Memory B cell (primary cell): ENCODE measurements around the gene HSFX2.
"Not testable (repeated sequence)": the region's sequence is repeated elsewhere in the genome, so short reads cannot be mapped to it uniquely, and the experiment has no call there.

Experiments used
- ATAC-seq: fragments of 150-1000 bp; cut with Tn5 transposase; 2 replicates; pipeline ENCODE4 v1.10.0; 2021; ENCODE audit warnings: low read depth, mild to moderate bottlenecking, moderate library complexity
- DNase-seq, 2 donors: peaks; one replicate each; pipeline ENCODE4 v3.0.0; 2022; ENCODE audit warnings: low spot score in 2 of 2
- H3K27ac Mint-ChIP-seq: one replicate; pipeline ENCODE4 v1.8.0; 2022; ENCODE audit warnings: mild to moderate bottlenecking, moderate library complexity, mixed read lengths
- H3K27me3 Mint-ChIP-seq: one replicate; pipeline ENCODE4 v1.8.0; 2022; ENCODE audit warnings: mixed read lengths
- H3K36me3 Mint-ChIP-seq: one replicate; pipeline ENCODE4 v1.8.0; 2022; ENCODE audit warnings: mild to moderate bottlenecking, mixed read lengths
- H3K4me1 Mint-ChIP-seq: one replicate; pipeline ENCODE4 v1.8.0; 2022; ENCODE audit warnings: mixed read lengths
- H3K4me3 Mint-ChIP-seq: one replicate; pipeline ENCODE4 v1.8.0; 2022; ENCODE audit warnings: mild to moderate bottlenecking, moderate library complexity, mixed read lengths
- H3K9me3 Mint-ChIP-seq: one replicate; pipeline ENCODE4 v1.8.0; 2022; ENCODE audit warnings: mixed read lengths

The HSFX2 gene, protein sequence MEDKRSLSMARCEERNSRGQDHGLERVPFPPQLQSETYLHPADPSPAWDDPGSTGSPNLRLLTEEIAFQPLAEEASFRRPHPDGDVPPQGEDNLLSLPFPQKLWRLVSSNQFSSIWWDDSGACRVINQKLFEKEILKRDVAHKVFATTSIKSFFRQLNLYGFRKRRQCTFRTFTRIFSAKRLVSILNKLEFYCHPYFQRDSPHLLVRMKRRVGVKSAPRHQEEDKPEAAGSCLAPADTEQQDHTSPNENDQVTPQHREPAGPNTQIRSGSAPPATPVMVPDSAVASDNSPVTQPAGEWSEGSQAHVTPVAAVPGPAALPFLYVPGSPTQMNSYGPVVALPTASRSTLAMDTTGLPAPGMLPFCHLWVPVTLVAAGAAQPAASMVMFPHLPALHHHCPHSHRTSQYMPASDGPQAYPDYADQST

DNA sequence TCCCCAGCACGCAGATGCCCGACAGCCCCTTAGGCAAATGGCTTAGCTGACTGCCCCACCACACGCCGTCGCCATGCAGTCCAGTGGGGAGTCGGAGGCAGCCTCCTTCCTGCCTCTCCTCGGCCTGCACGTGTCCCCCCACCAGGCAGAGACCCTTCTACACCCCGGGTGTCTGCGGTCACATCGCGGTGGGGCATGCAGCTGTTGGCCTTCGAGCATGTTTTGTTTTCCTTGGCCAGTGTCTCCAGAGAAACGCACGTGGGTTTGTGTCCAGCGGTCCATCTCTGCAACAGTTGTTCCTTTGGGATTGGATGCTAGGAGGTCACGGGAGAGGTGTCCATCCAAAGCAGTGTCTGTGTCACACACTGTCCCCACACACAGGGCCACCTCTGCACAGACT is at the start of gene HSFX2:
Gene HSFX2, minus strand, starts transcription at position 101 of the 400 bp plus-strand sequence. CDS start 614 bp downstream, outside the sequence.
- not testable (repeated sequence) for DNase-seq, H3K4me1 Mint-ChIP-seq, H3K27ac Mint-ChIP-seq, ATAC-seq, H3K9me3 Mint-ChIP-seq, H3K36me3 Mint-ChIP-seq, H3K27me3 Mint-ChIP-seq, H3K4me3 Mint-ChIP-seq

- H3K27me3 Mint-ChIP-seq = peaks cover 2% of the 10 kb centered on the region
- no peaks in the 10 kb centered on the region for H3K36me3 Mint-ChIP-seq
- DNase-seq (no peak), ATAC-seq (no peak)
- no peak overlapping the region for H3K27ac Mint-ChIP-seq
- no peaks in the 10 kb centered on the region for H3K4me1 Mint-ChIP-seq
- no peaks in the 10 kb centered on the region for H3K9me3 Mint-ChIP-seq
- H3K4me3 Mint-ChIP-seq = no peak overlapping the region
These were observed 48.4 kb upstream of the HSFX2 start for GRCh38 chrX:149643496-149643895.

DNA sequence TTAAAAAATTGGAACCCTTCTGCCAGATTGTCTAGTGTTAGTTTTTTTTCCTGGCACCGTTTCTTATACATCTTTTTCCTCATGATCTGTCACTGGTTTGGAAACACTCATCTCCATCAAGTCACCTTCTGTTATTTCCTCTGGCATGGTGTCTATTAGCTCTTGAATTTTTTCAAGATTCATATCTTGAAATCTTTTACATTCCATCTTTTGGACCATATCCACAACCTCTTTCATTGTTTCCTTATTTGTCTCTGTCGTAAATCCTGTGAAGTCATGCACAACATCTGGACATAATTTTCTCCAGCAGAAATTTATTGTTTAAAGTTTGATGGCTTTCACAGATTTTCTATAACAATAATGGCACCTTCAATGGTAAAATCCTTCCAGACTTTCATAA is 46.7 kb upstream of the HSFX2 start:
- H3K27me3 Mint-ChIP-seq = peaks cover 2% of the 10 kb centered on the region
- DNase-seq (no peak), ATAC-seq (no peak)
- no peaks in the 10 kb centered on the region for H3K36me3 Mint-ChIP-seq
- no peaks in the 10 kb centered on the region for H3K4me1 Mint-ChIP-seq
- H3K27ac Mint-ChIP-seq = no peak overlapping the region
- no peaks in the 10 kb centered on the region for H3K9me3 Mint-ChIP-seq
- H3K4me3 Mint-ChIP-seq = no peak overlapping the region

- Mint-ChIP-seq H3K9me3 (no peaks in the 10 kb centered on the region), H3K27me3 (peaks cover 2% of the 10 kb centered on the region), H3K27ac (no peak overlapping the region), H3K4me3 (no peak overlapping the region), H3K36me3 (no peaks in the 10 kb centered on the region), H3K4me1 (no peaks in the 10 kb centered on the region)
- ATAC-seq = no peak
- DNase-seq = no peak
These were observed 46.3 kb upstream of the HSFX2 start for GRCh38 chrX:149641432-149641831.

DNA sequence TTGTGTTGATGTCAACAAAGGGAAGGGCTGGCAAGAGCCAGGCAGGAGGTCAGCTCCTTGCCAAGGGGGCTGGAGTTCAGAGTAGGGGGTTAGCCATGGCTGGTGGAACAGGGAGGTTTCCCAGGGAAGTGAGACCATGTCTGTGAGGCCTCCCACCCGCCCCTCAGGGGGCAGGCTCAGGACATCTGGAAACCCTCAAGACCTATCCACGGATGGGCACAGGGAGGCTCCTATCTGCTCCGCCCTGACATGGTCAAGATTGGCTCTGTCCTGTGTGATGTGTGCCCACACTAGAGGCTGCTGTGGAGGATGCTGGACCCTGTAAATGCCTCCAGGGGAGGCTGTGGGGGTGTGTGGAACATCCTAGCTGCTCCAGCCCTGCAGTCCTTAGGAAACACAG is 44.5 kb upstream of the HSFX2 start:
- H3K27ac Mint-ChIP-seq = no peak overlapping the region
- no peaks in the 10 kb centered on the region for H3K4me1 Mint-ChIP-seq
- no peak for DNase-seq
- H3K36me3 Mint-ChIP-seq = no peaks in the 10 kb centered on the region
- no peaks in the 10 kb centered on the region for H3K9me3 Mint-ChIP-seq
- H3K27me3 Mint-ChIP-seq = peaks cover 6% of the 10 kb centered on the region
- no peak for ATAC-seq
- no peak overlapping the region for H3K4me3 Mint-ChIP-seq

GRCh38 chrX:149638860-149639259 is 43.7 kb upstream of the HSFX2 start:
- DNase-seq (no peak), ATAC-seq (no peak)
- no peaks in the 10 kb centered on the region for H3K9me3 Mint-ChIP-seq
- no peak overlapping the region for H3K4me3 Mint-ChIP-seq
- H3K36me3 Mint-ChIP-seq = no peaks in the 10 kb centered on the region
- H3K27me3 Mint-ChIP-seq = peaks cover 6% of the 10 kb centered on the region
- no peak overlapping the region for H3K27ac Mint-ChIP-seq
- no peaks in the 10 kb centered on the region for H3K4me1 Mint-ChIP-seq

- Mint-ChIP-seq H3K9me3 (no peaks in the 10 kb centered on the region), H3K36me3 (no peaks in the 10 kb centered on the region), H3K4me3 (no peak overlapping the region), H3K27ac (no peak overlapping the region), H3K4me1 (peaks cover 17% of the 10 kb centered on the region), H3K27me3 (peaks cover 4% of the 10 kb centered on the region)
- ATAC-seq (no peak), DNase-seq (no peak)
These were observed 38.4 kb upstream of the HSFX2 start for GRCh38 chrX:149633511-149633910.

DNA sequence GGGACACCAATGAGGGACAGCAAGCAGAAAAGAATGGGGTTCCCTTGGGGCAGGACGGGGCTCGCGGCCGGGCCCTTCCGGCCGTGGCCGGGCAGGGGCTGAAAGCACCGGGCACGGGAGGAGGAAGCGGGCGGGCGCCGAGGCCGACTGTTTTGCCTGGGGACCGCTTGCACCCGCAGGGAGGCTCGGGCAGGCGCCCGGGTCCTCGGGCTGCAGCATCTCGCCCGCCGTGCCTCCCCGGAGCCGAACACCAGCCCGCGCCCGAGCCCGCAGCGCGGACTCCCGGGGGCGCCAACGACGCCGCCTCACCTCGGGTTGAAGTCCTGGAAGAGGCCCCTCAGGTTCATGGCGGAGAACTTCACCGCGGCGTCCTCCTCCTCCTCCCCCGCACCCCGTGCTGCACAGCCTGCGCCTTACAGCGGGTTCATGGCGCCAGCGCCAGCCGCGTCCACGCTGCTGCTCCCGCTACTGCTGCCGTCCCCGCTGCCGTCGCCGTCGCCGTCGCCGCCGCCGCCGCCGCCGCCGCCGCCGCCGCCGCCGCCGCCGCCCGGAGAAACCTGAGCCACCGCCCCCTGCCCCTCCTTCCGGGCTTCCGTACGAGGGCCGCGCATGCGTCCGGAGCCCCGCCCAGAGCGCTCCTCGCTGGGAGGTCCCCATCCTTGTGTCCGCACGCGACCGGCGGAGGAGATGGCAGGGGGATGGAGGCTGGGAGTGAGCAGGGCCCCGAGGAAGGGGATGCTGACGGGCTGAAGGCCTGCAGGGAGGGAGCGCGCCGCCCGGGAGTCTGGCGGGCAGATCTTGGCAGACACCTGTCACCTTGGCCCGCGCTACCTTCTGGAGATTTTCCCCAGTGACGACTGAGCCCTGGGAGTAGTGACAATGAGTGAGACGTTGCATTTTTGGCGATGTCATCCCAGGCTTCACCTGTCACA is 36.4 kb upstream of the HSFX2 start, which contains the start of gene TMEM185A:
Gene TMEM185A, minus strand, starts transcription at position 559 of the 932 bp plus-strand sequence. Its CDS starts 212 bp downstream, at position 347.
- H3K4me3 Mint-ChIP-seq = peak within 1 kb of the TSS; percentile 95
- no peaks in the 10 kb centered on the region for H3K36me3 Mint-ChIP-seq
- H3K4me1 Mint-ChIP-seq = peaks cover 30% of the 10 kb centered on the region
- no peaks in the 10 kb centered on the region for H3K9me3 Mint-ChIP-seq
- ATAC-seq (peak; percentile 85), DNase-seq (peak; percentile 52 to 54)
- H3K27me3 Mint-ChIP-seq = peaks cover 4% of the 10 kb centered on the region
- H3K27ac Mint-ChIP-seq = peak within 1 kb of the TSS; percentile 69

DNA sequence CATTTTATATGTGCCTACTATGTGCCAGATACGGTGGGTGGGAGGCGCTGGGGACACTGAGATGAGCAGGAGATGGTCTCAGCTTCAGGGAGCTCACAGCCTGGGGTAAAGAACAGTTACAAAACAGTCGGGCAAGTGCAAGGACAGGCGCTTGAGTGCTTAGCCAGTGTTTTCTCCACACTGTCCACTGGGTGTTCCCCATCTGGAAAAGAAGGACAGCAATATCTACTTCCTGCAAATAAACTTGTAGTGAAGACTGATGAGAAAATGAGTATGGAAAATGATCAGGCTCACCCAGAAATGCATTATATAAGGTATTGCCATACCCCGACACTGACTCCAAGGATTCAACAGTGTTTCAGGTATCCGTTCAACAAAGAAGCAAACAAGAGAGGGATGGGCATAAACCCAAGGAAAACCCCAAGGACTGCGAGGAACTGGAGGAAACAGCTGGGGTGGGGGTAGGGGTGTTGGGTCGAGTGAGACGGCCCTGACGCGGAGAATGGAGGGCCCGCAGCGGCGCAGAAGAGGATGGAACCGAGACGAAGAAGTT is 35.6 kb upstream of the HSFX2 start:
- DNase-seq (no peak), ATAC-seq (peak; percentile 12)
- Mint-ChIP-seq H3K9me3 (no peaks in the 10 kb centered on the region), H3K27ac (peak overlapping the region; percentile 69), H3K36me3 (no peaks in the 10 kb centered on the region), H3K4me1 (peaks cover 34% of the 10 kb centered on the region), H3K27me3 (peaks cover 4% of the 10 kb centered on the region), H3K4me3 (peak overlapping the region; percentile 95)

GRCh38 chrX:149629730-149630387 is 34.7 kb upstream of the HSFX2 start:
- Mint-ChIP-seq H3K27me3 (no peaks in the 10 kb centered on the region), H3K4me3 (peak overlapping the region; percentile 95), H3K36me3 (no peaks in the 10 kb centered on the region), H3K27ac (no peak overlapping the region), H3K9me3 (no peaks in the 10 kb centered on the region), H3K4me1 (peaks cover 36% of the 10 kb centered on the region)
- ATAC-seq (no peak), DNase-seq (no peak)

GRCh38 chrX:149628768-149629167 is 33.7 kb upstream of the HSFX2 start:
- no peaks in the 10 kb centered on the region for H3K27me3 Mint-ChIP-seq
- peaks cover 41% of the 10 kb centered on the region for H3K4me1 Mint-ChIP-seq
- H3K4me3 Mint-ChIP-seq = no peak overlapping the region

GRCh38 chrX:149628280-149628679 is 33.2 kb upstream of the HSFX2 start:
- ATAC-seq (no peak), DNase-seq (no peak)
- Mint-ChIP-seq H3K36me3 (no peaks in the 10 kb centered on the region), H3K4me1 (peaks cover 41% of the 10 kb centered on the region), H3K9me3 (no peaks in the 10 kb centered on the region), H3K27ac (no peak overlapping the region), H3K4me3 (no peak overlapping the region), H3K27me3 (no peaks in the 10 kb centered on the region)

More at GRCh38 chrX:149628768-149629167, 33.7 kb upstream of the HSFX2 start:
- Mint-ChIP-seq H3K27ac (no peak overlapping the region), H3K9me3 (no peaks in the 10 kb centered on the region), H3K36me3 (no peaks in the 10 kb centered on the region)
- DNase-seq = no peak
- no peak for ATAC-seq

DNA sequence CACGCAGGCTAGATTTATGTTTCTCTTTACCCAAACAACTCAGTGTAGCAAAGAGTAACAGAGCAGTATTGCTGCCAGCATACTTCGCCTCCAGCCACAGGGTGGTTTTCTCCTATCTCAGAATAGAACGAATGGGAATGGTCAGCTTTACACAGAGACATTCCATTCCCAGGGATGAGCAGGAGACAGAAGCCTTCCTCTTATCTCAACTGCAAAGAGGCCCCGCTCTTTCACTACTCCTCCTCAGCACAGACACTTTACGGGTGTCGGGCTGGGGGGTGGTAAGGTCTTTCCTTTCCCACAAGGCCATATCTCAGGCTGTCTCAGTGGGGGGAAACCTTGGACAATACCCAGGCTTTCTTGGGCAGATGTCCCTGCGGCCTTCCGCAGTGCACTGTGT is 31.7 kb upstream of the HSFX2 start:
- not testable (repeated sequence) for H3K27me3 Mint-ChIP-seq, DNase-seq, H3K9me3 Mint-ChIP-seq, H3K27ac Mint-ChIP-seq, H3K36me3 Mint-ChIP-seq, ATAC-seq, H3K4me3 Mint-ChIP-seq
- peaks cover 36% of the 10 kb centered on the region for H3K4me1 Mint-ChIP-seq
